HEK293T (cell line): ENCODE measurements around the gene CAPN8.

Experiments used
- BHLHE40 ChIP-seq: fragments of 450-650 bp; IDR thresholded peaks from 2 replicates; pipeline ENCODE4 v1.6.1; 2016; ENCODE audit warnings: mild to moderate bottlenecking, moderate library complexity, borderline replicate concordance
- ELF4 ChIP-seq: fragments of 450-650 bp; IDR thresholded peaks from 2 replicates; pipeline ENCODE4 v1.6.1; 2017; ENCODE audit warnings: antibody characterized with exemption
- FOXK2 ChIP-seq: fragments of 450-650 bp; IDR thresholded peaks from 2 replicates; pipeline ENCODE4 v1.6.1; 2016; ENCODE audit warnings: mild to moderate bottlenecking
- FOXM1 ChIP-seq: fragments of 450-650 bp; IDR thresholded peaks from 2 replicates; pipeline ENCODE4 v1.6.1; 2017; ENCODE audit warnings: mild to moderate bottlenecking, borderline replicate concordance
- L3MBTL2 ChIP-seq: fragments of 450-650 bp; conservative IDR thresholded peaks from 2 replicates; pipeline ENCODE4 v1.6.1; 2016; ENCODE audit warnings: mild to moderate bottlenecking
- LEF1 ChIP-seq: fragments of 450-650 bp; IDR thresholded peaks from 2 replicates; pipeline ENCODE4 v1.6.1; 2017; ENCODE audit warnings: mild to moderate bottlenecking, borderline replicate concordance
- SP1 ChIP-seq: fragments of 450-650 bp; IDR thresholded peaks from 2 replicates; pipeline ENCODE4 v1.6.1; 2017
- ZNF384 ChIP-seq: fragments of 450-650 bp; IDR thresholded peaks from 2 replicates; pipeline ENCODE4 v1.6.1; 2016

GRCh38 chr1:223652436-223652941 is 13.0 kb downstream of the CAPN8 start:
- no peak for TF ChIP-seq L3MBTL2
- no peak for TF ChIP-seq FOXM1
- no peak for TF ChIP-seq BHLHE40
- TF ChIP-seq LEF1: no peak
- TF ChIP-seq SP1: no peak
- no peak for TF ChIP-seq ZNF384
- TF ChIP-seq FOXK2: no peak
- TF ChIP-seq ELF4: no peak
